MCF 10A (cell line): ENCODE measurements around the gene TMEM138. TPM values are rescaled to one million over a fixed set of nuclear protein-coding genes. Genes with fewer than 3 reads are reported as not detected.
"Not testable (repeated sequence)": the region's sequence is repeated elsewhere in the genome, so short reads cannot be mapped to it uniquely, and the experiment has no call there.

Experiments used
- BruUV-seq: library from RNA; stranded (reverse); fragments of 400-500 nt; replicated peaks from 2 replicates; lab custom pipeline; 2021; lab: Mats Ljungman, UMichigan
- CTCF ChIA-PET: fragments of 300-600 bp; sonication (Branson Sonifier 250); formaldehyde crosslinking; extraction: SDS; loops from one replicate; lab custom pipeline; 2021; ENCODE audit warnings: antibody characterized with exemption, inconsistent platforms; lab: Yijun Ruan, JAX
- POLR2A ChIA-PET: fragments of 300-600, 350-650 bp; sonication (Branson Sonifier 250); formaldehyde crosslinking; extraction: SDS; loops from one replicate; lab custom pipeline; 2020; ENCODE audit warnings: antibody characterized with exemption, inconsistent platforms; lab: Yijun Ruan, JAX
- DNase-seq: peaks from one replicate; pipeline ENCODE4 v3.0.0-alpha.2; 2018; ENCODE audit not compliant: unreplicated experiment
- H3K27ac Mint-ChIP-seq: one replicate; pipeline ENCODE4 v1.8.0; 2022; ENCODE audit warnings: mild to moderate bottlenecking, low read depth, mixed read lengths; ENCODE audit not compliant: unreplicated experiment
- H3K27me3 Mint-ChIP-seq: one replicate; pipeline ENCODE4 v1.8.0; 2022; ENCODE audit warnings: mixed read lengths; ENCODE audit not compliant: insufficient read depth, unreplicated experiment
- H3K36me3 Mint-ChIP-seq: one replicate; pipeline ENCODE4 v1.8.0; 2022; ENCODE audit warnings: mild to moderate bottlenecking, moderate library complexity, mixed read lengths; ENCODE audit not compliant: insufficient read depth, unreplicated experiment
- H3K4me1 Mint-ChIP-seq: one replicate; pipeline ENCODE4 v1.8.0; 2022; ENCODE audit warnings: mixed read lengths; ENCODE audit not compliant: insufficient read depth, unreplicated experiment
- H3K4me3 Mint-ChIP-seq: one replicate; pipeline ENCODE4 v1.8.0; 2022; ENCODE audit warnings: mild to moderate bottlenecking, moderate library complexity, mixed read lengths; ENCODE audit not compliant: unreplicated experiment
- H3K9me3 Mint-ChIP-seq: one replicate; pipeline ENCODE4 v1.8.0; 2022; ENCODE audit warnings: mixed read lengths; ENCODE audit not compliant: unreplicated experiment
- CTCF ChIP-seq: fragments of 200-600 bp; IDR thresholded peaks from one replicate; pipeline ENCODE4 v1.8.0; 2022; ENCODE audit warnings: antibody characterized with exemption, mild to moderate bottlenecking; ENCODE audit not compliant: unreplicated experiment
- intact Hi-C: fragments of 100-400 bp; cut with micrococcal nuclease; formaldehyde crosslinking; loops from 2 replicates; pipeline ENCODE4 v1.14.1; 2022
- total RNA-seq: library from RNA; stranded (reverse); gene quantifications from 2 replicates; pipeline ENCODE4 v1.2.3, GENCODE V29; 2022

TMEM138 gene
- total RNA-seq, 1 experiment from 2014 or later = 39.9 TPM

GRCh38 chr11:61378713-61379313 lies 16.6 kb downstream of the TMEM138 start:
- CTCF ChIA-PET = interaction anchor here (11.2 kb wide), 1 partner anchor 41 kb away, joined by 439 read pairs; the partner anchor contains the start of genes DDB1 and TKFC
- no peaks in the 10 kb centered on the region for H3K9me3 Mint-ChIP-seq
- H3K4me1 Mint-ChIP-seq = peaks cover 13% of the 10 kb centered on the region
- peak; percentile 94 for DNase-seq
- H3K4me3 Mint-ChIP-seq = no peak overlapping the region
- intact Hi-C loops = loop anchor here (1.0 kb wide), 1 partner anchor 17 kb away; the partner anchor contains the start of gene TMEM138
- peak overlapping the region; percentile 86 for H3K27ac Mint-ChIP-seq
- no peaks in the 10 kb centered on the region for H3K27me3 Mint-ChIP-seq
- peaks cover 6% of the 10 kb centered on the region for H3K36me3 Mint-ChIP-seq
- POLR2A ChIA-PET = interaction anchor here (0.5 to 15.7 kb wide), 11 partner anchors 13 to 978 kb away, joined by 3 to 429 read pairs (median 3); partner anchors contain the start of genes CPSF7, CYB561A3, DDB1 and SDHAF2
- BruUV-seq = no TSS peak
- no peak for TF ChIP-seq CTCF

- no TSS peak for BruUV-seq
- Mint-ChIP-seq H3K9me3 (no peaks in the 10 kb centered on the region), H3K27me3 (no peaks in the 10 kb centered on the region), H3K36me3 (peaks cover 6% of the 10 kb centered on the region), H3K27ac (no peak overlapping the region), H3K4me3 (no peak overlapping the region), H3K4me1 (peaks cover 18% of the 10 kb centered on the region)
- ChIA-PET CTCF (interaction anchor here (0.6 to 11.2 kb wide), 6 partner anchors 19 to 231 kb away, joined by 3 to 439 read pairs (median 3); partner anchors contain the start of genes CYB561A3, DDB1, TKFC and TMEM138), POLR2A (interaction anchor here (1.2 to 15.7 kb wide), 3 partner anchors 11 to 46 kb away, joined by 4 to 429 read pairs (median 220); partner anchors contain the start of genes CYB561A3, DDB1, TKFC and TMEM138)
- DNase-seq = no peak
- no peak for TF ChIP-seq CTCF
- intact Hi-C loops = no loop called here
Observed at GRCh38 chr11:61380884-61381283, 18.7 kb downstream of the TMEM138 start.

- H3K27ac Mint-ChIP-seq, H3K9me3 Mint-ChIP-seq, H3K27me3 Mint-ChIP-seq, DNase-seq, H3K36me3 Mint-ChIP-seq, H3K4me3 Mint-ChIP-seq, intact Hi-C loops, BruUV-seq: not testable (repeated sequence)
- H3K4me1 Mint-ChIP-seq = peaks cover 13% of the 10 kb centered on the region
- CTCF ChIA-PET = interaction anchor here (0.6 to 11.2 kb wide), 12 partner anchors 10 to 556 kb away, joined by 3 to 439 read pairs (median 4); partner anchors contain the start of genes CYB561A3, DDB1, TKFC and TMEM138
- POLR2A ChIA-PET = interaction anchor here (2.6 to 15.7 kb wide), 3 partner anchors 8 to 49 kb away, joined by 8 to 429 read pairs (median 220); partner anchors contain the start of genes CYB561A3, DDB1, TKFC and TMEM138
Observed at GRCh38 chr11:61383859-61384258, 21.7 kb downstream of the TMEM138 start.

GRCh38 chr11:61384271-61385242 lies 22.4 kb downstream of the TMEM138 start:
- Mint-ChIP-seq H3K27ac (no peak overlapping the region), H3K36me3 (no peaks in the 10 kb centered on the region), H3K9me3 (no peaks in the 10 kb centered on the region), H3K27me3 (no peaks in the 10 kb centered on the region), H3K4me3 (no peak overlapping the region), H3K4me1 (peaks cover 11% of the 10 kb centered on the region)
- no TSS peak for BruUV-seq
- ChIA-PET POLR2A (interaction anchor here (0.9 to 15.7 kb wide), 8 partner anchors 9 to 87 kb away, joined by 3 to 429 read pairs (median 9); partner anchors contain the start of genes CPSF7, CYB561A3, DDB1 and SDHAF2), CTCF (interaction anchor here (0.6 to 11.2 kb wide), 33 partner anchors 9 to 557 kb away, joined by 3 to 439 read pairs (median 4); partner anchors contain the start of genes CPSF7, CYB561A3, DDB1 and SDHAF2)
- intact Hi-C loops = loop anchor here (1.0 kb wide), 2 partner anchors 48 to 130 kb away; no protein-coding TSS in a partner anchor
- DNase-seq = peak; percentile 61
- peak; percentile 25 for TF ChIP-seq CTCF
